ENCODE data around the gene VWA3B.
"Not testable (repeated sequence)": the region's sequence is repeated elsewhere in the genome, so short reads cannot be mapped to it uniquely, and the experiment has no call there.

The VWA3B gene

DNA sequence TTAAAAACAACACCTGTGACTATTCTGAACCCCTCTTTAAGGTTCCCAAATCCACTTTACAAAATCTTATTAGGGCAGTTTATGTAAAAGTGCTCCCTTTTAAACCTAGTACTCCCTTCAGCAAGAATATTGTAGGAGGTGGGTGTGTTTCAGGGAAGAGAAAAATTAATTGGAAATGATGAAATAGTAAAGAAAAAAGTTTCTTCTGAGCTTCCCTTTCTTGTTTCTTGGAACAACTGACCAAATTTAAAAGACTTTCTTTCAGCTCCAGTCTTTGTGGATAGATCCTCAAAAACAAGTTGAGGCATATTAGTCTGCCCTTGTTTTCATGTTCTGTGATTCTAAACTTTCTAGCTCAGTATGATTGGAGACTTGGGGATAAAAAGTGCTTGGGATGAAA lies 3.0 kb downstream of the VWA3B start:
- DNase-seq, result peak; percentile 52

DNA sequence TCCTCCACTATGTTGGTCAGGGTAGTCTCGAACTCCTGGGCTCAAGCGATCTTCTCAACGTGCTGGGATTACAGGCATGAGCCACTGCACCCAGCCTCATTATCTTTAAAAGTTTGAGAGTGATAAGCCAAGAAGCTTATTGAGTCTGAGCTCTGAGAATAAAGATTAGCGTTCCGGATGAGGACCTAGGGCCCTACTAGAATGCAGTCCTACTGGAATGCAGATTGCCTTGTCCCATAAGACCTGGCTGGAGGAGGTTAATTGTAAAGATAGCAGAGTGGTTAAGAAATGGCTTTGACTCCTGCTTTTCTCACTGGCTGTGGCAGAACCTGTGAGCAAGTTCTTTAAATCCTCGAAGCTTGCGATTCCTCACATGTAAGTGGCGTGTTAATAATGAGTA lies 4.0 kb downstream of the VWA3B start:
- peak; percentile 36 for DNase-seq

DNA sequence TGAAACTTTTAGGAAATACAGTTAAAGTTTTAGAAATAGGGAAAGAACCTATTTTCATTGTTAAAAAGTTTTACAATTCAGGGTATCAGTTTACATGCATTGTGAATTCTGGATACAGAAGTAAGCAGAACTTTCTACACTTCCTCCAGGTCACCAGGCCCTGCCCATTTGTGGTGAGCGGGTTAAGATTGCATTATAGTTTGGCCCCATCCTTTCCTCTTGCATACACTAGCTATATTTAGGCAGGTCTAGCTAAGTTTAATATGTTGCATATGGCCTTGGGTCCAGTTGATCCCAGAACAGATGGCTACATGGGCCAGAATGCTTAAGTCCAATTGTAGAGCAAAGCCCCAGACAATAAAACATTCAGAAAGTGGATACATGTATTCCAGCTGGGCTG lies 4.8 kb downstream of the VWA3B start:
- DNase-seq, result peak; percentile 57

DNA sequence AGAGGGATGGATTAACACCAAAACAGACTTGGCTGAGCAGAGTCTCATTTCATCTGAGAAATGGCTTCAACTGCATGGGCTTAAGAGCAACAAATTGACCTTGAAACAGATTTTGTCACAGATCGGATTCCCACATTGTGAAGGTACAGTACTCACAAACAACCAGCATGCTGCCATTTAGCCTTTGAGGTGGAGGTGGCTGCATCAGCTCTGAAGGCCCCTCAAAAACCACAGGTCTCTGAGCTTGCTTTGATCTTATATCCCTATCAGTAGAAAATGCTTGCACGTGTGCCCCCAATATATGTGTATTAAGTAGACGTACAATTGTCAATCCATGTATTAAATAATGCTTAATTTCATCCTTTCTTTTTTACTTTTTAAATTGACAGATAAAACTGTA lies 6.2 kb downstream of the VWA3B start:
- DNase-seq, result no peak

DNA sequence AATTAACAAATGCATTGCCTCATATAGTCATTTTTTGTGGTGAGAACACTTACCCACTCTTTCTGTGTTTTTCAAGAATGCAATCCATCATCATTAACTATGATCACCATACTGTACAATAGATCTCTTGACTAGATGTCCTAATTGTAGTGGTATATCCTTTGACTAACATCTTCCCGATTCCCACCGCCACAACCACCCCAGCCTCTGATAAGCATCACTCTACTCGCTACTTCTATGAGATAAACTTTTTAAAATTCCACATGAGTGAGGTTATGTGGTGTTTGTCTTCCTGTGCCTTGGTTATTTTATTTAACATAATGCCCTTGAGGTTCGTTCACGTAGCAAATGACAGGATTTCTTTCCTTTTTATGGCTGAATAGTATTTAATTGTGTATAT lies 6.6 kb downstream of the VWA3B start:
- no peak for DNase-seq

DNA sequence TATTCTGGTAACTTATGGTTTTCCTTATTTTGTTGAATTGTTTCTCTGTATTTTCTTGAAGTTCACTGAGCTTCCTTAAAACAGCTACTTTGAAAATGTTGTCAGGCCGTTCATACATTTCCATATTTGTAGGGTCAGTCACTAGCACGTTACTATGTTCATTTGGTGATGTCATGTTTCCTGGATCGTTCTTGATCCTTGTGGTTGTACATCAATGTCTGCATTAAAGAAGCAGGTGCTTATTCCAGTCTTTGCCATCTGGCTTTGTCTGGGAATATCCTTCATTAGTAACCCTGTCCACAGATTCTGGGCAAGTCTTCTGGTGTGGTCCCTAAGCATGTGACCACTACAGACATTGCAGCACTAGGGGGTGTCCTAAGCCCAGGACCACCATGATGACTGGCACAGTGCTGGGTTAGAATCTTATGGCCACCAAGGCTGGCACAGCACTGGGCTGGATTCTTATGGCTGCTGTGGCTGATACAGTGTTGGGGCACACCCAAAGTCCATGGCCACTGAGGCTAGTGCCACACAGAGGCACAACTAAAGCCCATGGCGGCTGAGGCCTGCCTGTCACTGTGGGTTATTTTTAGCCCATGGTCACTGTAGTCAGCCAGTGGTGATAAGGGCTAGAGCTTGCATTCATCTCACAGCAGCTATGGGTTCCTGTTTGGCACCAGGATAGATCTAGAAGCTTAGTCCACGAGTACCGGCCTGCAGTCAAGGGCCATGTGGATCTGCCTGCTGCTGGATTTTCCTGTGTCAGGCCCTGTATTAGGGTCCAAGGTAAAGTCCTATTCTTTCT lies 13.2 kb downstream of the VWA3B start:
- peak; percentile 24 for DNase-seq

DNA sequence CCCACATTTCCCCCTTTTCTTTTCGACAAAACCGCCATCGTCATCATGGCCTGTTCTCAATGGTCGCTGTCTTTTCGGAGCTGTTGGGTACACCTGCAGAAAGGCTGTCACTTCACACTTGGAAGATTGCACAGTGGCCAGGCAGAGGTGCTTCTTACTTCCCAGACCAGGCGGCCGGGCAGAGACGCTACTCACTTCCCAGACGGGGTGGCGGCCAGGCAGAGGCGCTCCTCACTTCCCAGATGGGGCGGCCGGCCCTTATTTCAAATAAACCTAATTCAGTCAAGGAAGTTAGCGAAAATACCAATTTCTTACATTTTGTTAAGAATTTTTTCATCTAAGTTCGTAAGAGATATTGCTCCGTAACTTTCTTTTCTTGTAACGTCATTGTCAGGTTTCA lies 15.3 kb downstream of the VWA3B start:
- not testable (repeated sequence) for DNase-seq

DNA sequence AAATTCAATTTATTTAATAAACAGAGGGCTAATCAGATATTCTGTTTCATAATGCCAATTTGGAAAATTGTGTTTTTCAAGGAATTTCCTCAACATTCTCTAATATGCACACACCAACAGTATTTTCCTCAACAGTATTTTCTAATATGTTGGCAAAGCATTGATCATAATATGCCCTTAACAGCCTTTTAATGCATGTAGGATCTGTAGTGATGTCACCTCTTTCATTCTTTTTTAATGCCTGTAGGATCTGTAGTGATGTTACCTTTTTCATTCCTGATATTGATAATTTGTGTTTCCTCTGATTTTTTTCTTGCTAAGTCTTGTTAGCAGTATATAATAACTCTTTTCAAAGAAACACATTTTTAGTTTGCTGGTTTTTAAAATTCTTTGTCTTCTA lies 15.9 kb downstream of the VWA3B start:
- DNase-seq, result peak; percentile 29

DNA sequence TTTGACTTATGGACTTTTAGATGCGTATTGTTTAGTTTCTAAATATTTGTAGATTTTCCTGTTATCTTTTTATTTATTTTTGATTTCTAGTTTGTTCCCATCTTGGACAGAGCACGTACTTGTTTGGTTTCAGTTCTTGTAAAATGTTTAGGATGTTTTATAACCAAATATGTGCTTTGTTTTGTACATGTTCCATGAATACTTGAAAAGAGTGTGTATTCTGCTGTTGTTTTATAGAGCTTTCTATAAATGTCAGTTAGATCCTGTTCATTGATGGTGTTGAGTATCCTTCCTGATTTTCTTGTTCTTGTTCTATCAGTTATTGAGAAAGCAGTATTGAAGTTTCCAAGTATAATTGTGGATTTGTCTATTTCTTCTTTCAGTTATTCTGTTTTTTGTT lies 21.1 kb downstream of the VWA3B start:
- no peak for DNase-seq

DNA sequence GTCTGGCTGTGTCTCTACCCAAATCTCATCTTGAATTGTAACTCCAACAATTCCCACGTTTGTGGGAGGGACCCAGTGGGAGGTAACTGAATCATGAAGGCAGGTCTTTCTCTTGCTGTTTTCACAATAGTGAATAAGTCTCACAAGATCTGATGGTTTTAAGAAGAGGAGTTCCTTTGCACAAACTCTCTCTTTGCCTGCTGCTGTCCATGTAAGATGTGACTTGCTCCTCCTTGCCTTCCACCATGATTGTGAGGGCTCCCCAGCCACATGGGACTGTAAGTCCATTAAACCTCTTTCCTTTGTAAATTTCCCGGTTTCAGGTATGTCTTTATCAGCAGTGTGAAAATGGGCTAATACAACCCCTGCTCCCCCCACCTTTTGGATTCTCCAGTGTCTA lies 23.8 kb downstream of the VWA3B start:
- DNase-seq, result no peak

DNA sequence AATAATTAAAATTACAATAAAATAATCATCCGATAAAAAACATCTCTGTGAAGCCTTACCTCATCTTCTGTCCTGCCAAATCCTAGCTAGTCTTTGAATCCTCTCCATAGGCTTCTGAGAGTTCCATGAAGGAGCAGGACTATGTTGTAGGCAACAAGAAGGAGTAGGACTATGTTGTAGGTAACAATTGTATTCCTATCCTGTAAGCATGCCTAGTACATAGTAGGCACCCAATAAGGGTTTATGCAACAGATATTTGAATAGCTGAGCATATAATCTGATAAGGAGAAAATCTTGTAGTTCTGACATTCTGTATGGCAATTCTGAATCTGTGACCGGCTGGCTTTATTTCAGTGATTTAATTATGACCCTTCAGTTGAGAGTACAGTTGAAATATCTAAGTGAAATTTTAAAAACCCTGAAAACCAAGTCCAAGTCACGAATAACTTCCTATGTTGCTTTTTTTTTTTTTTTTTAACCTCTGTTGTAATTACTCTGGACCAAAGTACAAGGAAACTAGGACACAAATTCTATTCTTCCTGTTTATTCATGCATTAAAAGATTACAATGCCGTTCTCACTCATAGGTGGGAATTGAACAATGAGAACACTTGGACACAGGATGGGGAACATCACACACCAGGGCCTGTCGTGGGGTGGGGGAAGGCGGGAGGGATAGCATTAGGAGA lies 27.8 kb downstream of the VWA3B start:
- no peak for DNase-seq

DNA sequence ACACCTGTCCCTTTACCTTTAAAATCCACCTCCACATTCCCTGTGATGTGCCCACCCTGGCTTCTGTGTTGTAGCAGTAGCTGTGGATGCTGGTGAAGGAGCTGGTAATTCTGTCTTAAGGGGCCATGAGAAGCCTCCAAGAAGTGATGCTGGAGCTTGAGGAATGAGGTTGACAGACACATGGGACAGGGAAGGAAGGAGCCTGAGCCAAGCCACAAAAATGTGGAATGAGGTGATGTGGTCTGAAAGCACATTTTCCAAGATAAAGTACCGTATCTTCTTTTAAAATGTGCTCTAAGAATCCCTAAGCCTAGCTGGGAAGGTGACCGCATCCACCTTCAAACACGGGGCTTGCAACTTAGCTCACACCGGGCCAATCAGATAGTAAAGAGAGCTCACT lies 31.2 kb downstream of the VWA3B start:
- no peak for DNase-seq

DNA sequence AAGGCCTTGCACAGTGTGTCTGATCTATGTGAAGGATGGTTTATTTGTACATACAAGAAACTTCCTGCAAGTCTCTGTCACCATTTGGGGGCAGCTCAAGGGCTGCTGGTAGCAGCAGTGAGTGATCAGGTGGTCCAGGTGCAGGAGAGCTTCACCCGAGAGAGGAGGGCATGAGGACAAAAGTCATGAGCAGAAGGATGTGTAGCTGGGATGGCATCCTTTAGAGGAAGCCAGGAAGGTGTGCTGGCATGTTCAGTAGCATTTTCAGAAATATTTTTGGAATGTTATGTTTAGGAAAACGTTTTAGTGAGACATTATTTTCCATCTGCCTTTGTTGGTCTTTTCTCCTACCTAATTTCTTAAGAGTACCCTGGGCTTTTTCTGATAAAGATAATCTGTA lies 31.9 kb downstream of the VWA3B start:
- no peak for DNase-seq

DNA sequence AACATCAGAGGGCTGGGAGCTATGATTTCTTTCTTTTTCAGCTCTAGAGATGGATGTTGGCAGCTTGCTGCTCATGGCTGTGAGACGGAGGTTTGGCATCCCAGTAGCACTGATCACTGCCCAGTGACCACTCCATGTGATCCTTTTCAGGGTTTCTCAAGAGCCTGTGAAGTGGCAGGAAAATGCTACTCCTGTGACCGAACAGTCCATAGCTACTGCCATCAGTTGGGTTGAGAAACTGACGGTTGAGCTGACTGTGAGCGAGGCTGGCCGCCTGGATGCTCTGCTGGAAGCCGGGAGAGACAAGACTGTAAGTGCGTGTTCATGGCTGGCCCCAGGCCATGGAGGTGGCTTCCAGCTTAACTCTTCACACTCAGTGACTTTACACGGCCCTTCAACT lies 34.2 kb downstream of the VWA3B start:
- no peak for DNase-seq

DNA sequence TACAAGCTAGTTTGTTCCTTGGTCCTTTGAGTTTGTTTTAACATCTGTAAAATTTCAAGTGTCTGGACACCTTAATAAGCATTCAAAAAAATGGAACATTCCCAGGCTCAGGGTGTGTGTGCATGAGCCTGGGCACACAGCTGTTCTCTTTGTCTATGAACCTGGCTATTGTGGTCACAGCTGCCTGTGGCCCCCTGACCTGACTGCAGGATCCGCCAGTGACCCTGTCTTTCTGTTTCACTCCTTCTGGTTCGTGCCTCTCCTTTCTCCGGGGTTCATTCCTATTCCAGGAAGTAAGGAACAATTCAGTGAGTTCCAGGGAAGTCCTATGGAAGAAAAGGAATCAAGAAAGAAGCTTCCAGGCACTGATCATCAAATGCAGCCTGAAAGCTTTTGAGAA lies 35.6 kb downstream of the VWA3B start:
- DNase-seq, result no peak

DNA sequence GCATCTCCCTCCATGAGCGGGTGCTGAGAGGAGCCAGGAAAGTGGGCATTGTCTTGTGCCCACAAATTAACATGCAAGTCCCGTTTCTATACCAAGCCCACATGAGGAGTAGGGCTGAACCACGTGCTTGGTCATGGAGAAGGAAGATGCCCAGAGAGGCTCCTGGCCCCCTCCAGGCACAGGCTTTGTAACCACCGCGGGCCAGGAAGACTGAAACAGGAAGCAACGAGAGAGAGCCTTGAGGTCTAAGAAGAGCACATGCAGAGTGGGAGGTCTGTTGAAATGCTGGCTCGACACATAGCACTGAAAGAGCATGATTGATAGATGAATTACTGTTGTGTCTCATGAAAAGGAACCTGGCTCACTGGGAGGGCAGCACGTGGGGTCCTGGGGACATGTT lies 36.3 kb downstream of the VWA3B start:
- peak; percentile 25 for DNase-seq

DNA sequence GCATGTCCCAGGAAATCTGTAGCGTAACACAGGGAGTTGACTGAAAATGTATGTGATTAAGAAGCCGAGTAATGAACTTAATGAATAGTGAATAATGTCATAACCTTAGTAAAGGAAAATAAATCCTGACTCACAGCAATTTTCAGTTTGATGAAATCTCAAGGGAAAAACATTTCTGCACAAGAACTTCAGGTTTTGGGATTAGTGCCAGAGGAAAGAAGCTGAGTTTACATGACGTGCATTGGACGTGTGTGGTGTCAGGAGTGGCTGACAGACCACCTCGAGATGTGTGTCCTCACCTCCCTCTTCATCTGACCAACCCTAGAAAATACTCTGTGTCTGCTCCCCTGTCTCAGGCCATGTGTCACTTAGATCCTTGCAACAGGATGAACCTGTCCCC lies 39.1 kb downstream of the VWA3B start:
- DNase-seq, result no peak

DNA sequence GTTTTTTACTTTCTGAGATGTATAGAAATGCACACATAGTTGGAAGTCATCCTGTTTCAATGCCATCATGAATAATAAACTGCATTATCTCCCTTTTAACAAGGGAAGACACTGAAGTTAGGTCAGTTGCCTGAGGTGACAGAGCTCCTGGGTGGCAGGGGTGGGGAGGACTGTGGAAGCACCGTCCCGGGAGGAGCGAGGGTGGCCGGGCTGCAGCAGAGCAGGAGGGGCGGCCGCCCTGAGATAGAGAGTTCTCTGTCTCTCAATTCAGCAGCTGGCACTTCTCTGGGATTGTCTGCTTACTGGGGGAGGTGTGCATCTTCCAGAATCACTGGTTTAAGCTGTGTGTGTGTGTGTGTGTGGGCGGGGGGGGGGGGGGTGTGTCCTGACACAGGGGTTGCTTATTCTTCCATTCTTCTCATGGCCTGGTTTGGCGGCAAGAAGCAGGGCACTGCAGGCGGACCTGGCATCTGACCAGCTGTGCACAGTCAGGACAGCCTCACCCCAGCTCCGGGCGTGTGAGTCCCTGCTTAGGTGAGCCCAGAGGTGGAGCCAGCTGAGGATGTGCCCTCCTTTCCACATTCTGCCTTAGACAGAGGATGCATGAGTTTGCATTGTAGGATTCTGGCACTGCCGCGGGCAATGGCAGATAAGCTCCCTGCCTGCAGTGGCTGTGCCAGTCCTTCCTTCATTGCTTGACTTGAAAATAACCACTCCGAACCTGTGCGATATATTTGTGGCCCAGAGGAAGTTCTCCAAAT lies 40.4 kb downstream of the VWA3B start:
- no peak for DNase-seq

DNA sequence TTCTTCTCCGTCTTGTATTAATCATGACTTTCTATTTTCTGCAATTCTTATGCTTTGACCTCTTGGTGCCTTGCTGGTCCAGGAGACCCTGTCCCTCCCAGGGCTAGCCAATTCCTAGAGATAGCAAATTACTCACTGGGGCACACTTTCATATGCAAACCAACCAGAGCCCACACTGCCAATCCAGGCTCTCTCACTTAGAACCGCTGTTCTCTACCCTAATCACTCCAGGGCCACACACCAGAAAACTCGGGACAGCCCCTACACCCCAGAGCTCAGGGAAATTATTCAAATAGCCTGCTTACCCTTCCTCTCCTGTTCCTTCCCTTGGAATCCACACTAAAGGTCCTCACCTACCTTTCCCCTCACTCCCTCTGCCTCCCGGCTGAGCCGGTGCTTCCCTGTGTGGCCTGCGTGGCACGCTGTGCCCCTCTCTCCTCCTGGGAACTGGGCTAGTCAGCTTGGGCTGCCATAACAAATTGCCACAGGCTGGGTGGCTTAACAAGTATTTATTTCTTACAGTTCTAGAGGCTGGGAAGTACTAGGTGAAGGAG lies 41.7 kb downstream of the VWA3B start:
- DNase-seq, result no peak

DNA sequence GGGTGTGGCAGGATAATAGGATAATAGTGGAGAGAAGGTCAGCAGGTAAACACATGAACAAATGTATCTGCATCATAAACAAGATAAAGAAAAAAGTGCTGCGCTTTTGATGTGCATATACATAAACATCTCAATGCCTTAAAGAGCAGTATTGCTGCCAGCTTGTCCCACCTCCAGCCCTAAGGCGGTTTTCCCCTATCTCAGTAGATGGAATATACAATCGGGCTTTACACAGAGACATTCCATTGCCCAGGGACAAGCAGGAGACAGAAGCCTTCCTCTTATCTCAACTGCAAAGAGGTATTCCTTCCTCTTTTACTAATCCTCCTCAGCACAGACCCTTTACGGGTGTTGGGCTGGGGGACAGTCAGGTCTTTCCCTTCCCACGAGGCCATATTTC lies 43.1 kb downstream of the VWA3B start:
- DNase-seq, result peak; percentile 15

DNA sequence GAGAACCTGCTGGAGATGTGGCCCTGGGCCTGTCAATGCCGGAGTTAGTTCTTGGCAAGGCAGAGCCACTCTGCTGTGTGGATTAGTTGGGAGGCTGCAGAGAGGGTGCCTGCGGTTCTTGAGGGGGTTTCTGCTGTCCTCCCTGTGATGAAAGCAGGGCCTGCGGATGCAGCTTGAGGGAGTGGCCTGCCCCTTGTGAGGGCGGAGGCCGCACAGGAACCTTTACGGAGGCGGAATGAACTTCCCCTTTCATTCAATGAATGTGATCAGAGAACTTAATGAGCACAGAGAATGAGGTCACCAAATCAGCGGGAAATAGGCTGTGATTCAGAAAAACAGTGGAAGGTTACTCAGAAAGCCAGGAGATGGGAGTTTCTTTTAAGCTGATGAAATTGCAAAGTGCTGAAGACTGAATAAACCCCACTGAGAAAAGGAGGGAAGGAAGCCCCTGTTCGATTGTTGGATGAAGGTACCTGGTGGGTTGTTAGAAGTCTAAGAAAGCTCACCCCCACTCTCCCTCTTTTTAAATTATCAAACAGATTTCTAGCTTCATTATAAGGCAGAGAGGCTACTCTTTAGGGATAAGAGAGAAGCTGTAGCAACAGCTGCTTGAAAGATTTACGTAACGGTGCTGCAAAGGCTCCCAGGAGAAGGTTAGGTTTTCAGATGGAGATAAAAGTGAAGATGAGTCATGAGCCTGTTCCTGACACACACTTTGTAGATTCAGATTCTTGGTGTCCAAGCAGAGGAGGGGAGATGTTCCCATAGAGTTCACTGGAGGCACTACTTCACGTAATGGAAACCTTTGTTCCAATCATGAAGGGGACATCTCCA lies 47.4 kb downstream of the VWA3B start:
- DNase-seq, result peak; percentile 56

DNA sequence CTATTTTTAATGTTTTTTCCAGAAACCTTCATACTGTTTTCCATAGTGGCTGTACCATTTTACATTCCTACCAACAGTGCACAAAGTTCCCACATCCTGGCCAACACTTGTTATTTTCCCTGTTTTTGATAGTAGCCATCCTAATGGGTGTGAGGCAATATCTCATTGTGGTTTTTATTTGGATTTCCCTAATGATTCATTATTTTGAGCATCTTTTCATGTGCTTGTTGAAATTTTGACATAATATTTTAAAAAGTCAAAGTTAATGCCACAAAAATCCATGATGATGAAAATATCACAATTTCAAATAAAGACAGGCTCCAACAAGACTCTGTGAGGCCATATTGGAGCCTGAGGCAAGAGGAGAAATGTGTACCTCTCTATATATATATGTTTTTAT lies 50.2 kb downstream of the VWA3B start:
- DNase-seq, result no peak

DNA sequence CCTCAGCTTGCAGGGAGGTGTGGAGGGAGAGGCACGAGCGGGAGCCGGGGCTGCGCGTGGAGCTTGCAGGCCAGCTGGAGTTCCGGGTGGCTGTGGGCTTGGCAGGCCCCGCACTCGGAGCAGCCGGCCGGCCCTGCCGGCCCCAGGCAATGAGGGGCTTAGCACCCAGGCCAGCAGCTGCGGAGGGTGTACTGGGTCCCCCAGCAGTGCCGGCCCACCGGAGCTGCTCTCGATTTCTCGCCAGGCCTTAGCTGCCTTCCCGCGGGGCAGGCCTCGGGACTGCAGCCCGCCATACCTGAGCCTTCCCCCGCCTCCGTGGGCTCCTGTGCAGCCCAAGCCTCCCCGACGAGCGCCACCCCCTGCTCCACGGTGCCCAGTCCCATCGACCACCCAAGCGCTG lies 52.0 kb downstream of the VWA3B start:
- DNase-seq, result not testable (repeated sequence)
